GM21360 (cell line): ENCODE data around the gene MAP4K3.

Experiments used
- ATAC-seq: cut with Tn5 transposase; IDR thresholded peaks from one replicate; pipeline ENCODE4 v1.9.1; 2021; ENCODE audit warnings: mild to moderate bottlenecking, moderate library complexity; ENCODE audit not compliant: unreplicated experiment

MAP4K3 gene

GRCh38 chr2:39313575-39313974 is 123.5 kb downstream of the MAP4K3 start:
- ATAC-seq: no peak

- ATAC-seq: no peak
Observed at GRCh38 chr2:39311469-39311868, 125.6 kb downstream of the MAP4K3 start.

- no peak for ATAC-seq
Observed at GRCh38 chr2:39308778-39309177, 128.3 kb downstream of the MAP4K3 start.

GRCh38 chr2:39306626-39307025 is 130.5 kb downstream of the MAP4K3 start:
- no peak for ATAC-seq

GRCh38 chr2:39304729-39305128 is 132.4 kb downstream of the MAP4K3 start:
- ATAC-seq: no peak

- ATAC-seq: no peak
Observed at GRCh38 chr2:39304200-39304599, 132.9 kb downstream of the MAP4K3 start.

- no peak for ATAC-seq
Observed at GRCh38 chr2:39301352-39301751, 135.7 kb downstream of the MAP4K3 start.

- ATAC-seq: no peak
Observed at GRCh38 chr2:39300044-39300978, 136.8 kb downstream of the MAP4K3 start.

GRCh38 chr2:39290433-39290832 is 146.7 kb downstream of the MAP4K3 start:
- no peak for ATAC-seq

- no peak for ATAC-seq
Observed at GRCh38 chr2:39289609-39290008, 147.5 kb downstream of the MAP4K3 start.

- no peak for ATAC-seq
Observed at GRCh38 chr2:39283561-39283960, 153.5 kb downstream of the MAP4K3 start.

GRCh38 chr2:39281391-39281790 is 155.7 kb downstream of the MAP4K3 start:
- no peak for ATAC-seq

GRCh38 chr2:39275016-39275415 is 162.1 kb downstream of the MAP4K3 start:
- no peak for ATAC-seq

GRCh38 chr2:39269941-39270340 is 167.1 kb downstream of the MAP4K3 start:
- no peak for ATAC-seq

- no peak for ATAC-seq
Observed at GRCh38 chr2:39266916-39267434, 170.1 kb downstream of the MAP4K3 start.

- ATAC-seq: peak; percentile 81
Observed at GRCh38 chr2:39266139-39266805, 170.8 kb downstream of the MAP4K3 start.

- no peak for ATAC-seq
Observed at GRCh38 chr2:39265315-39265714, 171.8 kb downstream of the MAP4K3 start.

GRCh38 chr2:39264733-39265132 is 172.4 kb downstream of the MAP4K3 start:
- ATAC-seq: peak; percentile 68

GRCh38 chr2:39260087-39260486 is 177.0 kb downstream of the MAP4K3 start:
- no peak for ATAC-seq

GRCh38 chr2:39256040-39256439 is 181.0 kb downstream of the MAP4K3 start:
- ATAC-seq: no peak

- ATAC-seq: no peak
Observed at GRCh38 chr2:39252888-39253518, 184.1 kb downstream of the MAP4K3 start.
